GM12891 (cell line): ENCODE measurements around the gene RASAL1.

Experiments
- POLR2A ChIP-seq: IDR thresholded peaks from 2 replicates; pipeline ENCODE4 v1.6.1; 2011; ENCODE audit warnings: low read depth, low read length, control low read depth
- POLR2AphosphoS5 ChIP-seq: IDR thresholded peaks from 2 replicates; pipeline ENCODE4 v1.6.1; 2011; ENCODE audit warnings: low read depth, low read length, control low read depth
- SPI1 ChIP-seq: IDR thresholded peaks from 2 replicates; pipeline ENCODE4 v1.6.1; 2011; ENCODE audit warnings: low read depth, low read length, control low read depth
- TAF1 ChIP-seq: IDR thresholded peaks from 2 replicates; pipeline ENCODE4 v1.6.1; 2011; ENCODE audit warnings: low read depth, low read length, control low read depth

GRCh38 chr12:113157218-113157859 is 21.8 kb upstream of the RASAL1 start:
- TF ChIP-seq POLR2A (peak; percentile 34; the same call in 1 of the 2 replicates), POLR2AphosphoS5 (no peak; the same call in 1 of the 2 replicates), TAF1 (no peak), SPI1 (no peak)
